A673 (cell line): Measurements from ENCODE around the gene RPL6. TPM values are rescaled to one million over a fixed set of nuclear protein-coding genes. Genes with fewer than 3 reads are reported as not detected.
"Not testable (repeated sequence)": the region's sequence is repeated elsewhere in the genome, so short reads cannot be mapped to it uniquely, and the experiment has no call there.

Experiments used
- BruUV-seq: library from RNA; stranded (reverse); fragments of 400-500 nt; replicated peaks from 2 replicates; lab custom pipeline; 2021; lab: Mats Ljungman, UMichigan
- CTCF ChIA-PET: fragments of 300-600 bp; sonication (Branson Sonifier 250); formaldehyde crosslinking; loops from one replicate; lab custom pipeline; 2022; ENCODE audit warnings: antibody characterized with exemption; lab: Charles Lee
- POLR2A ChIA-PET: fragments of 300-600 bp; sonication (Branson Sonifier 250); formaldehyde crosslinking; loops from one replicate; lab custom pipeline; 2022; ENCODE audit warnings: antibody characterized with exemption; ENCODE audit not compliant: low non-redundant PET; lab: Charles Lee
- DNase-seq: peaks from one replicate; pipeline ENCODE4 v3.0.0-alpha.2; 2015; ENCODE audit warnings: low spot score
- H3K27ac ChIP-seq: fragments of 200-600 bp; sonication (generic); 2 replicates; pipeline ENCODE4 v1.5.1; 2016; ENCODE audit warnings: mixed run types, low read depth, mild to moderate bottlenecking, mixed read lengths, antibody characterized with exemption, low read length; ENCODE audit not compliant: poor library complexity, severe bottlenecking
- H3K27me3 ChIP-seq: fragments of 200-600 bp; sonication (generic); replicated peaks from 2 replicates; pipeline ENCODE4 v1.6.1; 2017; ENCODE audit warnings: mixed run types, low read depth, mild to moderate bottlenecking, mixed read lengths, antibody characterized with exemption, low read length; ENCODE audit not compliant: insufficient read depth, poor library complexity
- H3K36me3 ChIP-seq: fragments of 200-600 bp; sonication (generic); 2 replicates; pipeline ENCODE4 v1.6.1; 2016; ENCODE audit warnings: mixed run types, mild to moderate bottlenecking, mixed read lengths, antibody characterized with exemption, low read length; ENCODE audit not compliant: insufficient read depth, poor library complexity, severe bottlenecking
- H3K4me1 ChIP-seq: fragments of 200-600 bp; sonication (generic); 2 replicates; pipeline ENCODE4 v1.6.1; 2017; ENCODE audit warnings: mixed run types, mild to moderate bottlenecking, mixed read lengths, antibody characterized with exemption, low read length; ENCODE audit not compliant: insufficient read depth, poor library complexity, severe bottlenecking
- H3K4me3 ChIP-seq: fragments of 200-600 bp; sonication (generic); 2 replicates; pipeline ENCODE4 v1.5.1; 2016; ENCODE audit warnings: low read depth, mixed run types, mild to moderate bottlenecking, mixed read lengths, low read length; ENCODE audit not compliant: poor library complexity, severe bottlenecking
- H3K9me3 ChIP-seq: fragments of 200-600 bp; sonication (generic); 2 replicates; pipeline ENCODE4 v1.6.1; 2016; ENCODE audit warnings: mixed run types, low read depth, mild to moderate bottlenecking, mixed read lengths, antibody characterized with exemption, low read length; ENCODE audit not compliant: poor library complexity, severe bottlenecking
- EZH2 ChIP-seq: fragments of 200-600 bp; sonication (generic); IDR thresholded peaks from 2 replicates; pipeline ENCODE4 v1.6.1; 2017; ENCODE audit warnings: borderline replicate concordance, low read depth, mild to moderate bottlenecking, mixed read lengths, antibody characterized with exemption, low read length; ENCODE audit not compliant: poor library complexity, severe bottlenecking
- intact Hi-C: fragments of 100-400 bp; cut with micrococcal nuclease; formaldehyde crosslinking; loops from one replicate; pipeline ENCODE4 v1.10.0; 2022; ENCODE audit not compliant: unreplicated experiment
- total RNA-seq: library from RNA; stranded (reverse); gene quantifications from 2 replicates; pipeline ENCODE4 v1.2.3, GENCODE V29; 2021
- TF ChIP-seq, protein P1 (sequence below): fragments of 300-800, 200-600 bp; sonication (generic); conservative IDR thresholded peaks from 2 replicates; pipeline ENCODE4 v1.5.1; 2017; ENCODE audit warnings: low read depth, mild to moderate bottlenecking, antibody characterized with exemption, low read length, moderate library complexity, mixed read lengths

The RPL6 gene
- total RNA-seq, 1 experiment from 2014 or later: 1,605 TPM

DNA sequence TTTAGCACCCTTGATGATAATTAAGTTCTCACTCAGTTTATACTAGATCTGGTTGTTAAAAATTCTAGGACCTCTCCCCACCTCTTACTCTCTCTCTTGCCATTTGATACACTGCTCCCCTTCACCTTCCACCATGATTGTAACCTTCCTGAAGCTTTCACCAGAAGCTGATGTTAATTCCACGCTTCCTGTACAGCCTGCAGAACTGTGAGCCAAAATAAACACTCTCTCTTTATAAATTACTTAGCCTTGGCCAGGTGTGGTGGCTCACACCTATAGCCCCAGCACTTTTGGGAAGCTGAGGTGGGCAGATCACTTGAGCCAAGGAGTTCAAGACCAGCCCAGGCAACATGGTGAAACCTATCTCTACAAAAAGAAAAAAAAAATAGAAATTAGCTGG lies 16.1 kb downstream of the RPL6 start:
- no peaks in the 10 kb centered on the region for H3K36me3 ChIP-seq
- no peak overlapping the region for H3K27ac ChIP-seq
- no TSS peak for BruUV-seq
- no peak overlapping the region for H3K4me3 ChIP-seq
- no peaks in the 10 kb centered on the region for H3K9me3 ChIP-seq
- DNase-seq: no peak
- ChIA-PET POLR2A (no interaction called here), CTCF (no interaction called here)
- no peaks in the 10 kb centered on the region for H3K27me3 ChIP-seq
- H3K4me1 ChIP-seq: no peaks in the 10 kb centered on the region
- intact Hi-C loops: no loop called here
- TF ChIP-seq, protein P1, sequence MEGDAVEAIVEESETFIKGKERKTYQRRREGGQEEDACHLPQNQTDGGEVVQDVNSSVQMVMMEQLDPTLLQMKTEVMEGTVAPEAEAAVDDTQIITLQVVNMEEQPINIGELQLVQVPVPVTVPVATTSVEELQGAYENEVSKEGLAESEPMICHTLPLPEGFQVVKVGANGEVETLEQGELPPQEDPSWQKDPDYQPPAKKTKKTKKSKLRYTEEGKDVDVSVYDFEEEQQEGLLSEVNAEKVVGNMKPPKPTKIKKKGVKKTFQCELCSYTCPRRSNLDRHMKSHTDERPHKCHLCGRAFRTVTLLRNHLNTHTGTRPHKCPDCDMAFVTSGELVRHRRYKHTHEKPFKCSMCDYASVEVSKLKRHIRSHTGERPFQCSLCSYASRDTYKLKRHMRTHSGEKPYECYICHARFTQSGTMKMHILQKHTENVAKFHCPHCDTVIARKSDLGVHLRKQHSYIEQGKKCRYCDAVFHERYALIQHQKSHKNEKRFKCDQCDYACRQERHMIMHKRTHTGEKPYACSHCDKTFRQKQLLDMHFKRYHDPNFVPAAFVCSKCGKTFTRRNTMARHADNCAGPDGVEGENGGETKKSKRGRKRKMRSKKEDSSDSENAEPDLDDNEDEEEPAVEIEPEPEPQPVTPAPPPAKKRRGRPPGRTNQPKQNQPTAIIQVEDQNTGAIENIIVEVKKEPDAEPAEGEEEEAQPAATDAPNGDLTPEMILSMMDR: no peak
- no peak for TF ChIP-seq EZH2

DNA sequence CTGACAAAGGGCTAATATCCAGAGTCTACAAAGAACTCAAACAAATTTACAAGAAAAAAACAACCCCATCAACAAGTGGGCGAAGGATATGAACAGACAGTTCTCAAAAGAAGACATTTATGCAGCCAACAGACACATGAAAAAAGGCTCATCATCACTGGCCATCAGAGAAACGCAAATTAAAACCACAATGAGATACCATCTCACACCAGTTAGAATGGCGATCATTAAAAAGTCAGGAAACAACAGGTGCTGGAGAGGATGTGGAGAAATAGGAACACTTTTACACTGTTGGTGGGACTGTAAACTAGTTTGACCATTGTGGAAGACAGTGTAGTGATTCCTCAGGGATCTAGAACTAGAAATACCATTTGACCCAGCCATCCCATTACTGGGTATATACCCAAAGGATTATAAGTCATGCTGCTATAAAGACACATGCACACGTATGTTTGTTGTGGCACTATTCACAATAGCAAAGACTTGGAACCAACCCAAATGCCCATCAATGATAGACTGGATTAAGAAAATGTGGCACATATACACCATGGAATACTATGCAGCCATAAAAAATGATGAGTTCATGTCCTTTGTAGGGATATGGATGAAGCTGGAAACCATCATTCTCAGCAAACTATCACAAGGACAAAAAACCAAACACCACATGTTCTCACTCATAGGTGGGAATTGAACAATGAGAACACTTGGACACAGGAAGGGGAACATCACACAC lies 19.3 kb downstream of the RPL6 start:
- H3K9me3 ChIP-seq, CTCF ChIA-PET, POLR2A ChIA-PET, BruUV-seq, H3K27ac ChIP-seq, H3K4me3 ChIP-seq, DNase-seq, H3K27me3 ChIP-seq, H3K36me3 ChIP-seq: not testable (repeated sequence)
- intact Hi-C loops: loop anchor here (5.0 to 10.0 kb wide), 3 partner anchors 95 to 438 kb away; partner anchors contain the start of genes ERP29 and TMEM116
- peaks cover 15% of the 10 kb centered on the region for H3K4me1 ChIP-seq

DNA sequence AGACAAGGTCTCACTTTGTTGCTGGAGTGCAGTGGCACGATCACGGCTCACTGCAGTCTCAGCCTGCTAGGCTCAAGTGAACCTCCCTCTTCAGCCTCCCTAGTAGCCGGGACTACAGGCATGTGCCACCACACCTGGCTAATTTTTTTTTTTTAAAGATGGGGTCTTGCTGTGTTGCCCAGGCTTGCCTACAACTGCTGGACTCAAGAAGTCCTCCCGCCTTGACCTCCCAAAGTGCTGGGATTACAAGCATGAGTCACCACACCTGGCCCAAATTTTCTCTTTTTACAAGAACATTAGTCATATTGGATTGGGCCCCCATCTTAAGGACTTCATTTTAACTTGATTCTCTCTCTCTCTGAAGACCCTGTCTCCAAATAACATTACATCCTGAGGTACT lies 20.2 kb downstream of the RPL6 start:
- BruUV-seq: no TSS peak
- POLR2A ChIA-PET: no interaction called here
- Histone ChIP-seq H3K4me1 (peaks cover 15% of the 10 kb centered on the region), H3K36me3 (no peaks in the 10 kb centered on the region), H3K9me3 (no peaks in the 10 kb centered on the region), H3K27me3 (no peaks in the 10 kb centered on the region), H3K27ac (no peak overlapping the region), H3K4me3 (no peak overlapping the region)
- TF ChIP-seq EZH2: no peak
- TF ChIP-seq, protein P1: no peak
- CTCF ChIA-PET: no interaction called here
- intact Hi-C loops: loop anchor here (5.0 to 10.0 kb wide), 3 partner anchors 94 to 437 kb away; partner anchors contain the start of genes ERP29 and TMEM116
- DNase-seq: no peak
